Measurements from ENCODE around the gene LSR. TPM values are rescaled to one million over a fixed set of nuclear protein-coding genes. Genes with fewer than 3 reads are reported as not detected.

The LSR gene
- total RNA-seq, 3 donors from 2014 or later, result 123 to 302 (median 289) TPM

GRCh38 chr19:35222373-35223015, 26.3 kb upstream of the LSR start:
- Histone ChIP-seq H3K4me1 (ENCODE audit: low read depth) (no peaks in the 10 kb centered on the region), H3K4me3 (no peak overlapping the region), H3K36me3 (ENCODE audit: low read depth) (no peaks in the 10 kb centered on the region), H3K9me3 (no peaks in the 10 kb centered on the region)
- DNase-seq (no peak), ATAC-seq (no peak)
- no peak for TF ChIP-seq CTCF (IDR thresholded peaks at IDR 0.05)
- intact Hi-C loops (cut with DNase I, micrococcal nuclease), result no loop called here

GRCh38 chr19:35223084-35223790, 25.6 kb upstream of the LSR start:
- intact Hi-C loops (cut with DNase I, micrococcal nuclease), result no loop called here
- no peak overlapping the region for H3K4me3 ChIP-seq
- no peak for TF ChIP-seq CTCF (IDR thresholded peaks at IDR 0.05)
- ATAC-seq (no peak), DNase-seq (no peak)
- no peaks in the 10 kb centered on the region for H3K36me3 ChIP-seq (ENCODE audit: low read depth)
- no peaks in the 10 kb centered on the region for H3K9me3 ChIP-seq
- H3K4me1 ChIP-seq (ENCODE audit: low read depth), result no peaks in the 10 kb centered on the region

GRCh38 chr19:35223862-35224505, 24.8 kb upstream of the LSR start:
- H3K4me3 ChIP-seq, result no peak overlapping the region
- no peaks in the 10 kb centered on the region for H3K9me3 ChIP-seq
- DNase-seq (no peak), ATAC-seq (no peak)
- no peak for TF ChIP-seq CTCF (IDR thresholded peaks at IDR 0.05)
- H3K4me1 ChIP-seq (ENCODE audit: low read depth), result no peaks in the 10 kb centered on the region
- H3K36me3 ChIP-seq (ENCODE audit: low read depth), result no peaks in the 10 kb centered on the region
- intact Hi-C loops (cut with DNase I, micrococcal nuclease), result no loop called here

- H3K4me1 ChIP-seq (ENCODE audit: low read depth), result no peaks in the 10 kb centered on the region
- H3K4me3 ChIP-seq, result no peak overlapping the region
- no peaks in the 10 kb centered on the region for H3K9me3 ChIP-seq
- H3K36me3 ChIP-seq (ENCODE audit: low read depth), result no peaks in the 10 kb centered on the region
- intact Hi-C loops (cut with DNase I, micrococcal nuclease), result no loop called here
- peak; percentile 66 for ATAC-seq
- peak in 2 of 3 donors; percentile 59 to 60 for DNase-seq
- no peak for TF ChIP-seq CTCF (IDR thresholded peaks at IDR 0.05)
Measured at GRCh38 chr19:35224681-35225571, 23.9 kb upstream of the LSR start.

- no peaks in the 10 kb centered on the region for H3K9me3 ChIP-seq
- DNase-seq (no peak), ATAC-seq (no peak)
- no peak for TF ChIP-seq CTCF (IDR thresholded peaks at IDR 0.05)
- H3K4me3 ChIP-seq, result no peak overlapping the region
- no peaks in the 10 kb centered on the region for H3K36me3 ChIP-seq (ENCODE audit: low read depth)
- intact Hi-C loops (cut with DNase I, micrococcal nuclease), result no loop called here
- no peaks in the 10 kb centered on the region for H3K4me1 ChIP-seq (ENCODE audit: low read depth)
Measured at GRCh38 chr19:35225951-35226350, 22.9 kb upstream of the LSR start.
